ENCODE data around the gene GIT1. TPM values are rescaled to one million over a fixed set of nuclear protein-coding genes. Genes with fewer than 3 reads are reported as not detected.

Gene GIT1
- polyA plus RNA-seq, 1 donor from 2014 or later, result 20.5 TPM

DNA sequence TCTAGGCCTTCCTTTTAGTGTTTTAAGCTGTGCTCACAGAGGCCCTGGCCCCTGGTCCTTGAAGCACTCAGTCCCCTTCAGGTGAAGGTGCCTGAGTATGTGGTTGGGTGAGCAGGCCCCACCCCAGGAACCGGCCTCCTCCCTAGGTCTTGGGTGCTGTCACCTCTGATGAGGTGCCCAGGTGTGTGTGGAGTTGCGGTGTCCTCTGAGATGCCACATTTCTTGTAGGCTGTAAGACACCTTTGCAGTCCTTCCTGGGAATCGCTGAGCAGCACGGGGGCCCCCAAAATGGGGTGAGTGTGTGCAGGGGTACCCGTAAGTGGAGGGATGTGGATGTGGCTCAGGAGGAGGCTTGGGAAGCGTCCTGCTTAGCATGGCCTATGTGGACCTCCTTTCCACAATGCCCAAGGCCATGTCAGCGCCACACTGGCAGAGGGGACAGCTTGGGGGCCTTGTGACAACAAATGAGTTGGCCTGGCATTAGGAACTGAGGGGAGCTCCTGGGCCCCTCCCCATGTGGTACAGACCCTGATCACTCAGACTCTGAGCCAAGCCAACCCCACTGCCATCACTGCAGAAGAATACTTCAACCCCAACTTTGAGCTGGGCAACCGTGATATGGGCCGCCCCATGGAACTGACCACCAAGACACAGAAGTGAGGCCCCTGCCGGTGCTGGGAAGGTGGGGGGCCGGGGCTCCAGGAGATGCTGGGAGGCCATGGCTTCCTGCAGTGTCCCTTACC lies 22.1 kb upstream of the GIT1 start:
- H3K36me3 ChIP-seq (ENCODE audit: insufficient read depth, low read length), result peaks cover 10% of the 10 kb centered on the region
- no peak overlapping the region for H3K4me2 ChIP-seq (ENCODE audit: low read length)

DNA sequence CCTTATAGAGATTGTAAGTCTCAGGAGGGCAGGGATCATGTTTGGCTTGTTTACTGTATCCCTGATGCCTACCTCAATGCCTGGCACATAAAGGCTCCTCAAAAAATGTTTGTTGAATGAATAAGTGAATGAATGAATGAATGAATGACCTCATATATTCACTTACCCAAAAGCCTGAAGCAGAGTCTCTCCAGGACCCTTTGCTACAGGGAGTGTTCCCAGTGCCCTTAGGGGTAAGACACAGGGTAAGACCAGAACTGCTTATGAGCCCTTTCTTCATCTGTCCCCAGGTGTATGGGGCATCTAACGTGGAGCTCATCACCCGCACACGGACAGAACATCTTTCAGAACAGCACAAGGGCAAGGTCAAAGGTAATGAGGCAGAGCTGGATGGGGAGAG lies 20.9 kb upstream of the GIT1 start:
- Histone ChIP-seq H3K9ac (ENCODE audit: low read length) (no peak overlapping the region), H3K9me2 (ENCODE audit: insufficient read depth, low read length) (no peaks in the 10 kb centered on the region), H3K27me3 (ENCODE audit: insufficient read depth, low read depth, low read length) (peaks cover 7% of the 10 kb centered on the region), H2AFZ (ENCODE audit: low read depth, low read length) (no peak overlapping the region), H3K4me2 (ENCODE audit: low read length) (no peak overlapping the region), H3K4me3 (ENCODE audit: low read length) (no peak overlapping the region), H3K36me3 (ENCODE audit: insufficient read depth, low read length) (peaks cover 10% of the 10 kb centered on the region), H3K9me3 (ENCODE audit: low read length) (no peaks in the 10 kb centered on the region), H3F3A (ENCODE audit: insufficient read depth, low read length, poor library complexity, severe bottlenecking) (no peaks in the 10 kb centered on the region), H3K27ac (ENCODE audit: low read length) (no peak overlapping the region), H3K79me2 (replicated peaks; ENCODE audit: insufficient read depth, low read length) (peaks cover 5% of the 10 kb centered on the region), H4K20me1 (ENCODE audit: insufficient read depth) (no peaks in the 10 kb centered on the region)
- TF ChIP-seq TAF1 (IDR thresholded peaks at IDR 0.05; ENCODE audit: low read depth), result no peak
- no peak for TF ChIP-seq EP300 (conservative IDR thresholded peaks at IDR 0.05; ENCODE audit: poor library complexity, severe bottlenecking)
- TF ChIP-seq RAD21 (conservative IDR thresholded peaks at IDR 0.05), result no peak
- no peak for TF ChIP-seq EZH2 (IDR thresholded peaks at IDR 0.05; ENCODE audit: borderline replicate concordance, insufficient read depth, low read length, poor library complexity, severe bottlenecking)
- TF ChIP-seq POLR2AphosphoS5 (IDR thresholded peaks at IDR 0.05), result no peak
- TF ChIP-seq MXI1 (conservative IDR thresholded peaks at IDR 0.05; ENCODE audit: poor library complexity, severe bottlenecking), result no peak
- TF ChIP-seq, protein P1, sequence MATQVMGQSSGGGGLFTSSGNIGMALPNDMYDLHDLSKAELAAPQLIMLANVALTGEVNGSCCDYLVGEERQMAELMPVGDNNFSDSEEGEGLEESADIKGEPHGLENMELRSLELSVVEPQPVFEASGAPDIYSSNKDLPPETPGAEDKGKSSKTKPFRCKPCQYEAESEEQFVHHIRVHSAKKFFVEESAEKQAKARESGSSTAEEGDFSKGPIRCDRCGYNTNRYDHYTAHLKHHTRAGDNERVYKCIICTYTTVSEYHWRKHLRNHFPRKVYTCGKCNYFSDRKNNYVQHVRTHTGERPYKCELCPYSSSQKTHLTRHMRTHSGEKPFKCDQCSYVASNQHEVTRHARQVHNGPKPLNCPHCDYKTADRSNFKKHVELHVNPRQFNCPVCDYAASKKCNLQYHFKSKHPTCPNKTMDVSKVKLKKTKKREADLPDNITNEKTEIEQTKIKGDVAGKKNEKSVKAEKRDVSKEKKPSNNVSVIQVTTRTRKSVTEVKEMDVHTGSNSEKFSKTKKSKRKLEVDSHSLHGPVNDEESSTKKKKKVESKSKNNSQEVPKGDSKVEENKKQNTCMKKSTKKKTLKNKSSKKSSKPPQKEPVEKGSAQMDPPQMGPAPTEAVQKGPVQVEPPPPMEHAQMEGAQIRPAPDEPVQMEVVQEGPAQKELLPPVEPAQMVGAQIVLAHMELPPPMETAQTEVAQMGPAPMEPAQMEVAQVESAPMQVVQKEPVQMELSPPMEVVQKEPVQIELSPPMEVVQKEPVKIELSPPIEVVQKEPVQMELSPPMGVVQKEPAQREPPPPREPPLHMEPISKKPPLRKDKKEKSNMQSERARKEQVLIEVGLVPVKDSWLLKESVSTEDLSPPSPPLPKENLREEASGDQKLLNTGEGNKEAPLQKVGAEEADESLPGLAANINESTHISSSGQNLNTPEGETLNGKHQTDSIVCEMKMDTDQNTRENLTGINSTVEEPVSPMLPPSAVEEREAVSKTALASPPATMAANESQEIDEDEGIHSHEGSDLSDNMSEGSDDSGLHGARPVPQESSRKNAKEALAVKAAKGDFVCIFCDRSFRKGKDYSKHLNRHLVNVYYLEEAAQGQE (IDR thresholded peaks at IDR 0.05; ENCODE audit: borderline replicate concordance), result no peak
- TF ChIP-seq, protein P2, sequence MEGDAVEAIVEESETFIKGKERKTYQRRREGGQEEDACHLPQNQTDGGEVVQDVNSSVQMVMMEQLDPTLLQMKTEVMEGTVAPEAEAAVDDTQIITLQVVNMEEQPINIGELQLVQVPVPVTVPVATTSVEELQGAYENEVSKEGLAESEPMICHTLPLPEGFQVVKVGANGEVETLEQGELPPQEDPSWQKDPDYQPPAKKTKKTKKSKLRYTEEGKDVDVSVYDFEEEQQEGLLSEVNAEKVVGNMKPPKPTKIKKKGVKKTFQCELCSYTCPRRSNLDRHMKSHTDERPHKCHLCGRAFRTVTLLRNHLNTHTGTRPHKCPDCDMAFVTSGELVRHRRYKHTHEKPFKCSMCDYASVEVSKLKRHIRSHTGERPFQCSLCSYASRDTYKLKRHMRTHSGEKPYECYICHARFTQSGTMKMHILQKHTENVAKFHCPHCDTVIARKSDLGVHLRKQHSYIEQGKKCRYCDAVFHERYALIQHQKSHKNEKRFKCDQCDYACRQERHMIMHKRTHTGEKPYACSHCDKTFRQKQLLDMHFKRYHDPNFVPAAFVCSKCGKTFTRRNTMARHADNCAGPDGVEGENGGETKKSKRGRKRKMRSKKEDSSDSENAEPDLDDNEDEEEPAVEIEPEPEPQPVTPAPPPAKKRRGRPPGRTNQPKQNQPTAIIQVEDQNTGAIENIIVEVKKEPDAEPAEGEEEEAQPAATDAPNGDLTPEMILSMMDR (IDR thresholded peaks at IDR 0.05; ENCODE audit: poor library complexity, severe bottlenecking), result no peak

More for the DNA sequence above, 22.1 kb upstream of the GIT1 start:
- H2AFZ ChIP-seq (ENCODE audit: low read depth, low read length), result no peak overlapping the region
- no peaks in the 10 kb centered on the region for H4K20me1 ChIP-seq (ENCODE audit: insufficient read depth)
- no peak overlapping the region for H3K27ac ChIP-seq (ENCODE audit: low read length)
- no peak overlapping the region for H3K9ac ChIP-seq (ENCODE audit: low read length)
- peaks cover 5% of the 10 kb centered on the region for H3K79me2 ChIP-seq (replicated peaks; ENCODE audit: insufficient read depth, low read length)
- H3F3A ChIP-seq (ENCODE audit: insufficient read depth, low read length, poor library complexity, severe bottlenecking), result no peaks in the 10 kb centered on the region
- TF ChIP-seq RAD21 (conservative IDR thresholded peaks at IDR 0.05), result no peak
- TF ChIP-seq, protein P2 (IDR thresholded peaks at IDR 0.05; ENCODE audit: poor library complexity, severe bottlenecking), result no peak
- no peak for TF ChIP-seq SMC3 (conservative IDR thresholded peaks at IDR 0.05; ENCODE audit: poor library complexity)
- no peak for TF ChIP-seq MXI1 (conservative IDR thresholded peaks at IDR 0.05; ENCODE audit: poor library complexity, severe bottlenecking)
- TF ChIP-seq, protein P1 (IDR thresholded peaks at IDR 0.05; ENCODE audit: borderline replicate concordance), result no peak
- no peak for TF ChIP-seq EP300 (conservative IDR thresholded peaks at IDR 0.05; ENCODE audit: poor library complexity, severe bottlenecking)
- no peak for TF ChIP-seq EZH2 (IDR thresholded peaks at IDR 0.05; ENCODE audit: borderline replicate concordance, insufficient read depth, low read length, poor library complexity, severe bottlenecking)
- no peak overlapping the region for H3K4me3 ChIP-seq (ENCODE audit: low read length)
- H3K9me3 ChIP-seq (ENCODE audit: low read length), result peaks cover under 1% of the 10 kb centered on the region
- H3K27me3 ChIP-seq (ENCODE audit: insufficient read depth, low read depth, low read length), result peaks cover 19% of the 10 kb centered on the region
- no peaks in the 10 kb centered on the region for H3K9me2 ChIP-seq (ENCODE audit: insufficient read depth, low read length)

All from neural cell (in vitro differentiated cells).